Measurements from ENCODE around the gene MPL.

The MPL gene

GRCh38 chr1:43322506-43322905 lies 15.1 kb upstream of the MPL start:
- no peak for TF ChIP-seq CTCF (conservative IDR thresholded peaks at IDR 0.05; ENCODE audit: low read depth, low read length)
- DNase-seq (ENCODE audit: low read depth): no peak
- H3K4me3 ChIP-seq (ENCODE audit: low read depth, low read length): no peak overlapping the region

- TF ChIP-seq CTCF (conservative IDR thresholded peaks at IDR 0.05; ENCODE audit: low read depth, low read length): no peak
- no peak for DNase-seq (ENCODE audit: low read depth)
- H3K4me3 ChIP-seq (ENCODE audit: low read depth, low read length): no peak overlapping the region
These were observed 12.8 kb upstream of the MPL start for GRCh38 chr1:43324810-43325209.

GRCh38 chr1:43325381-43325780 lies 12.2 kb upstream of the MPL start:
- no peak for TF ChIP-seq CTCF (conservative IDR thresholded peaks at IDR 0.05; ENCODE audit: low read depth, low read length)
- H3K4me3 ChIP-seq (ENCODE audit: low read depth, low read length): no peak overlapping the region
- no peak for DNase-seq (ENCODE audit: low read depth)

GRCh38 chr1:43327549-43328292 lies 9.9 kb upstream of the MPL start:
- DNase-seq (ENCODE audit: low read depth): no peak
- TF ChIP-seq CTCF (conservative IDR thresholded peaks at IDR 0.05; ENCODE audit: low read depth, low read length): no peak
- H3K4me3 ChIP-seq (ENCODE audit: low read depth, low read length): no peak overlapping the region

GRCh38 chr1:43329995-43330751 lies 7.4 kb upstream of the MPL start:
- H3K4me3 ChIP-seq (ENCODE audit: low read depth, low read length): no peak overlapping the region
- no peak for TF ChIP-seq CTCF (conservative IDR thresholded peaks at IDR 0.05; ENCODE audit: low read depth, low read length)
- peak; percentile 79 for DNase-seq (ENCODE audit: low read depth)

- TF ChIP-seq CTCF (conservative IDR thresholded peaks at IDR 0.05; ENCODE audit: low read depth, low read length): no peak
These were observed 5.9 kb upstream of the MPL start for GRCh38 chr1:43331688-43332087.

More at GRCh38 chr1:43331688-43332087, 5.9 kb upstream of the MPL start:
- DNase-seq (ENCODE audit: low read depth): no peak
- no peak overlapping the region for H3K4me3 ChIP-seq (ENCODE audit: low read depth, low read length)

Data from choroid plexus epithelial cell (primary cell).